OCI-LY1 (cell line): ENCODE data around the gene CLEC19A.

ENCODE experiments used
- H2AFZ ChIP-seq: fragments of 200-600 bp; sonication (generic), shearing (Covaris generic); 2 replicates; pipeline ENCODE4 v1.6.0; 2014; ENCODE audit warnings: antibody characterized with exemption, mild to moderate bottlenecking, low read length
- H3F3A ChIP-seq: fragments of 200-600 bp; sonication (generic), shearing (Covaris generic); 2 replicates; pipeline ENCODE4 v1.6.0; 2014; ENCODE audit warnings: mild to moderate bottlenecking, antibody characterized with exemption, low read length, moderate library complexity; ENCODE audit not compliant: insufficient read depth
- H3K27ac ChIP-seq: fragments of 200-600 bp; sonication (generic); 2 replicates; pipeline ENCODE4 v1.5.1; 2014; ENCODE audit warnings: low read length, mixed run types, mild to moderate bottlenecking, low read depth; ENCODE audit not compliant: poor library complexity, severe bottlenecking
- H3K27me3 ChIP-seq: fragments of 200-600 bp; sonication (generic); 2 replicates; pipeline ENCODE4 v1.6.0; 2014; ENCODE audit warnings: antibody characterized with exemption, mild to moderate bottlenecking, low read length, moderate library complexity; ENCODE audit not compliant: insufficient read depth
- H3K36me3 ChIP-seq: fragments of 200-600 bp; sonication (generic); 2 replicates; pipeline ENCODE4 v1.6.1; 2014; ENCODE audit warnings: mild to moderate bottlenecking, antibody characterized with exemption, low read length, moderate library complexity, mixed read lengths; ENCODE audit not compliant: insufficient read depth
- H3K4me1 ChIP-seq: fragments of 200-600 bp; sonication (generic); 2 replicates; pipeline ENCODE4 v1.5.1; 2014; ENCODE audit warnings: mild to moderate bottlenecking, low read length, moderate library complexity; ENCODE audit not compliant: insufficient read depth, severe bottlenecking
- H3K4me2 ChIP-seq: fragments of 200-600 bp; sonication (generic), shearing (Covaris generic); 2 replicates; pipeline ENCODE4 v1.6.1; 2014; ENCODE audit warnings: low read length
- H3K4me3 ChIP-seq: fragments of 200-600 bp; sonication (generic); 2 replicates; pipeline ENCODE4 v1.5.1; 2014; ENCODE audit warnings: low read length, low read depth, mild to moderate bottlenecking, mixed read lengths; ENCODE audit not compliant: poor library complexity, severe bottlenecking
- H3K79me2 ChIP-seq: fragments of 200-600 bp; shearing (Covaris generic); 2 replicates; pipeline ENCODE4 v1.6.1; 2016; ENCODE audit warnings: mixed run types, low read length, mixed read lengths; ENCODE audit not compliant: insufficient read depth
- H3K9ac ChIP-seq: fragments of 200-600 bp; sonication (generic), shearing (Covaris generic); 2 replicates; pipeline ENCODE4 v1.6.1; 2014; ENCODE audit warnings: mild to moderate bottlenecking, low read length, mixed read lengths
- H3K9me2 ChIP-seq: fragments of 200-600 bp; sonication (generic), shearing (Covaris generic); 2 replicates; pipeline ENCODE4 v1.6.1; 2014; ENCODE audit warnings: low read depth, mild to moderate bottlenecking, low read length, mixed read lengths
- H3K9me3 ChIP-seq: fragments of 200-600 bp; shearing (Covaris generic); 2 replicates; pipeline ENCODE4 v1.6.1; 2014; ENCODE audit warnings: low read length, mixed read lengths
- H4K20me1 ChIP-seq: fragments of 200-600 bp; sonication (generic), shearing (Covaris generic); 2 replicates; pipeline ENCODE4 v1.6.0; 2016; ENCODE audit warnings: mild to moderate bottlenecking, low read length; ENCODE audit not compliant: insufficient read depth
- EZH2 ChIP-seq: fragments of 200-600 bp; sonication (generic), shearing (Covaris generic); IDR thresholded peaks from 2 replicates; pipeline ENCODE4 v1.8.0; 2017; ENCODE audit warnings: borderline replicate concordance, mixed run types, mild to moderate bottlenecking, antibody characterized with exemption, low read length, moderate library complexity, mixed read lengths
- TF ChIP-seq, protein P1 (sequence below): fragments of 200-600 bp; sonication (generic), shearing (Covaris generic); IDR thresholded peaks from 2 replicates; pipeline ENCODE4 v1.5.1; 2017; ENCODE audit warnings: mild to moderate bottlenecking, antibody characterized with exemption, low read length, moderate library complexity, mixed read lengths

Gene CLEC19A

GRCh38 chr16:19239511-19240155 is 45.9 kb upstream of the CLEC19A start:
- Histone ChIP-seq H4K20me1 (no peaks in the 10 kb centered on the region), H3K4me2 (no peak overlapping the region), H3K79me2 (no peaks in the 10 kb centered on the region), H3K9me2 (no peaks in the 10 kb centered on the region), H3K27me3 (no peaks in the 10 kb centered on the region), H3K9me3 (peaks cover 14% of the 10 kb centered on the region), H3K36me3 (no peaks in the 10 kb centered on the region), H3K9ac (no peak overlapping the region), H3K4me3 (no peak overlapping the region), H3F3A (no peaks in the 10 kb centered on the region), H2AFZ (no peak overlapping the region), H3K4me1 (no peaks in the 10 kb centered on the region), H3K27ac (no peak overlapping the region)
- no peak for TF ChIP-seq EZH2
- TF ChIP-seq, protein P1, sequence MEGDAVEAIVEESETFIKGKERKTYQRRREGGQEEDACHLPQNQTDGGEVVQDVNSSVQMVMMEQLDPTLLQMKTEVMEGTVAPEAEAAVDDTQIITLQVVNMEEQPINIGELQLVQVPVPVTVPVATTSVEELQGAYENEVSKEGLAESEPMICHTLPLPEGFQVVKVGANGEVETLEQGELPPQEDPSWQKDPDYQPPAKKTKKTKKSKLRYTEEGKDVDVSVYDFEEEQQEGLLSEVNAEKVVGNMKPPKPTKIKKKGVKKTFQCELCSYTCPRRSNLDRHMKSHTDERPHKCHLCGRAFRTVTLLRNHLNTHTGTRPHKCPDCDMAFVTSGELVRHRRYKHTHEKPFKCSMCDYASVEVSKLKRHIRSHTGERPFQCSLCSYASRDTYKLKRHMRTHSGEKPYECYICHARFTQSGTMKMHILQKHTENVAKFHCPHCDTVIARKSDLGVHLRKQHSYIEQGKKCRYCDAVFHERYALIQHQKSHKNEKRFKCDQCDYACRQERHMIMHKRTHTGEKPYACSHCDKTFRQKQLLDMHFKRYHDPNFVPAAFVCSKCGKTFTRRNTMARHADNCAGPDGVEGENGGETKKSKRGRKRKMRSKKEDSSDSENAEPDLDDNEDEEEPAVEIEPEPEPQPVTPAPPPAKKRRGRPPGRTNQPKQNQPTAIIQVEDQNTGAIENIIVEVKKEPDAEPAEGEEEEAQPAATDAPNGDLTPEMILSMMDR: no peak

- H3K9me2 ChIP-seq: no peaks in the 10 kb centered on the region
- H3K4me3 ChIP-seq: no peak overlapping the region
- peaks cover 8% of the 10 kb centered on the region for H3K9me3 ChIP-seq
These were observed 45.0 kb upstream of the CLEC19A start for GRCh38 chr16:19240494-19240893.

DNA sequence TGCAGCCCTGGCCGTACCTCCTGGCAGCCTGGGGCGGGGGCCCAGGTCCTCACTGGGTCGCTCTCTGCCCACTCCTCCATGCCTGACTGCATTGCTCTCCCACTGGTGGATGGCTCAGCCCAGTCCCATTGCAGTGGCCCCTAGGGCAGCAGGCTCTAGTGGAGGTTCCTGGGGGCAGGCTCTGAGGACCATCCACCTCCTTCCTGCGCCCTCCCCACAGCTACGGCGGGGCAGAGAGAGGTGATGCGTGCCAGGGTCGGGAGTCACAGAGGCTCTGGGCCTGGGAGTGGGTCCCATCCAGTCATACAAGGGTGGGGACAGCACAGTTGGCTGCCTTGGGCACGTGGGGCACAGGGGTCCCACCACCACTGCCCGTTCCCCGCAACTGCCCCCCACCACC is 44.0 kb upstream of the CLEC19A start:
- H2AFZ ChIP-seq: no peak overlapping the region
- no peak overlapping the region for H3K27ac ChIP-seq
- H3K9me2 ChIP-seq: no peaks in the 10 kb centered on the region
- H4K20me1 ChIP-seq: no peaks in the 10 kb centered on the region
- no peaks in the 10 kb centered on the region for H3K4me1 ChIP-seq
- H3K27me3 ChIP-seq: no peaks in the 10 kb centered on the region
- H3F3A ChIP-seq: no peaks in the 10 kb centered on the region
- TF ChIP-seq EZH2: no peak
- TF ChIP-seq, protein P1: no peak
- 0 out of 2 replicates have a peak, but pooled peaks cover 2% of the 10 kb centered on the region for H3K9me3 ChIP-seq
- H3K9ac ChIP-seq: no peak overlapping the region
- H3K4me3 ChIP-seq: no peak overlapping the region
- H3K36me3 ChIP-seq: no peaks in the 10 kb centered on the region
- H3K4me2 ChIP-seq: no peak overlapping the region
- H3K79me2 ChIP-seq: no peaks in the 10 kb centered on the region

More at GRCh38 chr16:19240494-19240893, 45.0 kb upstream of the CLEC19A start:
- H3K4me2 ChIP-seq: no peak overlapping the region
- no peak overlapping the region for H3K9ac ChIP-seq
- TF ChIP-seq EZH2: no peak
- TF ChIP-seq, protein P1: no peak
- H3K79me2 ChIP-seq: no peaks in the 10 kb centered on the region
- no peaks in the 10 kb centered on the region for H4K20me1 ChIP-seq
- no peak overlapping the region for H3K27ac ChIP-seq
- H3F3A ChIP-seq: no peaks in the 10 kb centered on the region
- H3K36me3 ChIP-seq: no peaks in the 10 kb centered on the region
- H3K27me3 ChIP-seq: no peaks in the 10 kb centered on the region
- H3K4me1 ChIP-seq: no peaks in the 10 kb centered on the region
- no peak overlapping the region for H2AFZ ChIP-seq
